ENCODE measurements around the gene MYG1. TPM values are rescaled to one million over a fixed set of nuclear protein-coding genes. Genes with fewer than 3 reads are reported as not detected.
"Not testable (repeated sequence)": the region's sequence is repeated elsewhere in the genome, so short reads cannot be mapped to it uniquely, and the experiment has no call there.

The MYG1 gene
- total RNA-seq, 1 donor from 2014 or later = 30.2 TPM

GRCh38 chr12:53287741-53288216 is 11.7 kb upstream of the MYG1 start:
- ATAC-seq = peak; percentile 58

- peak; percentile 41 for ATAC-seq
Observed at GRCh38 chr12:53288322-53288721, 11.2 kb upstream of the MYG1 start.

- ATAC-seq = no peak
Observed at GRCh38 chr12:53289891-53290290, 9.6 kb upstream of the MYG1 start.

- ATAC-seq = no peak
Observed at GRCh38 chr12:53290661-53291060, 8.8 kb upstream of the MYG1 start.

GRCh38 chr12:53292426-53292825 is 7.1 kb upstream of the MYG1 start:
- ATAC-seq = no peak

- ATAC-seq = peak; percentile 81
Observed at GRCh38 chr12:53295070-53295890, 4.2 kb upstream of the MYG1 start, which contains the start of gene PFDN5. TSS of gene PFDN5 (plus strand) at chr12:53295542. CDS start at chr12:53295568, 26 bp downstream.

- no peak for ATAC-seq
Observed at GRCh38 chr12:53295891-53296219, 3.6 kb upstream of the MYG1 start.

- not testable (repeated sequence) for ATAC-seq
Observed at GRCh38 chr12:53297106-53297505, 2.4 kb upstream of the MYG1 start.

GRCh38 chr12:53298164-53298563 is 1.3 kb upstream of the MYG1 start:
- no peak for ATAC-seq

GRCh38 chr12:53299101-53299453 is 418 bp upstream of the MYG1 start:
- peak; percentile 35 for ATAC-seq

- ATAC-seq = no peak
Observed at GRCh38 chr12:53300187-53300586, 692 bp downstream of the MYG1 start.

GRCh38 chr12:53302903-53303302 is 3.4 kb downstream of the MYG1 start:
- ATAC-seq = no peak

GRCh38 chr12:53306826-53307225 is 7.3 kb downstream of the MYG1 start:
- ATAC-seq = no peak

GRCh38 chr12:53308276-53308675 is 8.8 kb downstream of the MYG1 start:
- no peak for ATAC-seq

- ATAC-seq = no peak
Observed at GRCh38 chr12:53313996-53314395, 14.5 kb downstream of the MYG1 start.

GRCh38 chr12:53320352-53321195 is 21.1 kb downstream of the MYG1 start:
- ATAC-seq = no peak

GRCh38 chr12:53324113-53324778 is 24.8 kb downstream of the MYG1 start:
- ATAC-seq = no peak

GRCh38 chr12:53324779-53325510 is 25.4 kb downstream of the MYG1 start:
- peak; percentile 75 for ATAC-seq

GRCh38 chr12:53325511-53326061 is 26.1 kb downstream of the MYG1 start:
- no peak for ATAC-seq

GRCh38 chr12:53326460-53327185 is 27.1 kb downstream of the MYG1 start:
- no peak for ATAC-seq

- no peak for ATAC-seq
Observed at GRCh38 chr12:53327435-53328042, 28.0 kb downstream of the MYG1 start.

Data from esophagus mucosa (tissue), 1 donor.